GM12875 (cell line): ENCODE measurements around the gene TMEM59L.

Experiments used
- H3K4me3 ChIP-seq: one replicate; pipeline ENCODE4 v1.5.1; 2011; ENCODE audit warnings: low read depth, low read length, control low read depth
- CTCF ChIP-seq: IDR thresholded peaks from 2 replicates; pipeline ENCODE4 v1.5.1; 2011; ENCODE audit warnings: low read depth, mild to moderate bottlenecking, control low read depth, inconsistent platforms, low read length, moderate library complexity, borderline replicate concordance; ENCODE audit not compliant: insufficient read depth

Gene TMEM59L

DNA sequence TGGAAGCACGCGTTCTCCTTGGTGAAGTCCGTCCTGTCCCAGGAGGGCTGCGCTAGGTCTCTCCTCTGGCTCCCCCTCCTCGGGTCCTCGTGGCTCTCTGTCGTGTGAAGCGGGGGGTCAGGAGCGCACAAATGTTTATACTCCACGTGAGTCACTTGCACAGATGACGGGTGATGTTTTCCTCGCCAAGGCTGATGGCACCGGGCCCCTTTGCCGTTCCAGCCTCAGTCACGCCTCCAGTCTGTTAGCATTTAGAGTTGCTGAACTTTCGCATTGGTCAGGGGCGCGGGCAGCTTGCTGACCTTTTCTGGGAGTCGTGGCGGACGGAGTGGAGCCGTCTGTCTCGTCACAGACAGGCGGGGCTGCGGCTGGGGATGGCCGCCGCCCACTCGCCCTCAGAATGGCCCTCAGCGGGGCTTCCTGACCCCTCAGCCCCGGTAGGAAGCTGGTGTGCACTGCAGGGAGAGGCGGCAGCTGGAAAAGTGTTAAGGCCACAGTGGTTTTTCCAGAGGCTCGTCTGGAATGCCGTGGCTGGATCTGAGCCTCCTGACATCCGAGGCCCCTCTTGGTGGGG, 37.9 kb downstream of the TMEM59L start:
- no peak for TF ChIP-seq CTCF
- no peak overlapping the region for H3K4me3 ChIP-seq

GRCh38 chr19:18651300-18651699, 38.6 kb downstream of the TMEM59L start:
- H3K4me3 ChIP-seq, result no peak overlapping the region
- TF ChIP-seq CTCF, result no peak

DNA sequence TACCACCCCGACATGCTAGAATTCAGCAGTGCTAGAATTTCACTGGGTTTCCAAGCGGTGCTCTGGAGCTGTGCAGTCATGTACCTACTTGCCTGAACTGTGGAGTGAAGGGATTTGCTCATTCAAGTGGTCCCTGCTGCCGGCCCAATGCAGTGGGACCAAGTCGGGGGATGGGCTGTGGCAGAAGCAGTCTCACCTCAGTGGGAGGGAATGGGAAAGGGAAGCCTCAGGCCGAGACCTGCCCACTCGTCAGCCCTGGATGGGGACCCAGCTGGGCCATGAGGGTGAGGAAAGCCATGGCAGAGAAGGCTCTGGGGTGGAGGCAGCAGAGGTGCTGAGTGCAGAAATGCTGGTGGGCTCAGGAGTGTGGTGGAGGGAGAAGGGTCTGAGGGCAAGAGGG, 39.1 kb downstream of the TMEM59L start:
- no peak overlapping the region for H3K4me3 ChIP-seq
- TF ChIP-seq CTCF, result no peak

DNA sequence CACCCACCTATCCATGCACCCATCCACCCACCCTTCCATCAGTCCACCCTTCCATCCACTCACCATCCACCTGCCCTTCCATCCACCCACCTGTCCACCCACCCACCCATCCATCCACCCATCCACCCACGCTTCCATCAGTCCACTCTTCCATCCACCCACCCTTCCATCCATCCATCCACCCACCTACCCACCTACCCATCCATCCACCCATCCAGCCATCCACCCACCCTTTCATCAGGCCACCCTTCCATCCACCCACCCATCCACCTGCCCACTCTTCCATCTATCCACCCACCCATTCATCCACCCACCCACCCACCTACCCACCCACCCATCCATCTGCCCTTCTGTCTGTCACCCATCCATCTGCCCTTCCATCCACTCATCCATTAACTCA, 41.2 kb downstream of the TMEM59L start:
- no peak overlapping the region for H3K4me3 ChIP-seq

DNA sequence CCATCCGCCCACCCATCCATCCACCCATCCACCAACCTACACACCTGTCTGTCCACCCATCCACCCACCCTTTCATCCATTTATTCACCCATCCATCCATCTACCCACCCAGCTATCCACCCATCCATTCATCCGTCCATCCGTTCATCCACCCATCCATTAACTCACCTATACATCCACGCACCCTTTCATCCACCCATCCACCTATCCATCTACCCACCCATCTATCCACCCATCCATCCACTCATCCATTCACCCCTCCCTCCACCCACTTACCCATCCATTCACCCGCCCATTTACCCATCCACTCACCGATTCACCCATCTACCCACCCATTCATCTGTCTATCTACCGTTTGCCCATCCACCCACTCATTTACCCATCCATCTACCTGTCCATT, 41.8 kb downstream of the TMEM59L start:
- no peak for TF ChIP-seq CTCF

More for the DNA sequence above, 41.2 kb downstream of the TMEM59L start:
- no peak for TF ChIP-seq CTCF

GRCh38 chr19:18655173-18655844, 42.6 kb downstream of the TMEM59L start:
- no peak overlapping the region for H3K4me3 ChIP-seq
- no peak for TF ChIP-seq CTCF

More for the DNA sequence above, 41.8 kb downstream of the TMEM59L start:
- H3K4me3 ChIP-seq, result no peak overlapping the region

GRCh38 chr19:18656337-18657086, 43.8 kb downstream of the TMEM59L start:
- TF ChIP-seq CTCF, result no peak
- no peak overlapping the region for H3K4me3 ChIP-seq
